ENCODE results near the gene GRAMD1A. TPM values are rescaled to one million over a fixed set of nuclear protein-coding genes. Genes with fewer than 3 reads are reported as not detected.

Gene GRAMD1A
- total RNA-seq, 1 donor from 2014 or later: 67.4 TPM

- H3K9me3 ChIP-seq (ENCODE audit: insufficient read depth, low read depth, low read length): peaks cover 38% of the 10 kb centered on the region
- peak overlapping the region; percentile 54 for H3K4me3 Mint-ChIP-seq (ENCODE audit: unreplicated experiment)
- peak overlapping the region; percentile 87 for H3K4me2 ChIP-seq (ENCODE audit: low read length)
- peaks cover 48% of the 10 kb centered on the region for H3K9me3 Mint-ChIP-seq (ENCODE audit: unreplicated experiment)
- peak overlapping the region; percentile 45 for H3K27ac ChIP-seq (ENCODE audit: low read depth, low read length)
- TF ChIP-seq EZH2 (IDR thresholded peaks at IDR 0.05; ENCODE audit: insufficient read depth, low read length): no peak
- TF ChIP-seq CTCF (IDR thresholded peaks at IDR 0.05; ENCODE audit: insufficient read depth, low read depth, low read length): no peak
- FAIRE-seq: peak; percentile 62
- H3K4me1 Mint-ChIP-seq (ENCODE audit: low read depth, unreplicated experiment): peaks cover 24% of the 10 kb centered on the region
- H3K27me3 Mint-ChIP-seq (ENCODE audit: low read depth, unreplicated experiment): no peaks in the 10 kb centered on the region
- H3K27ac Mint-ChIP-seq (ENCODE audit: unreplicated experiment): no peak overlapping the region
- peak overlapping the region; percentile 14 for H3K4me3 ChIP-seq (ENCODE audit: insufficient read depth, low read depth, low read length)
- H3K9ac ChIP-seq (ENCODE audit: low read length): no peak overlapping the region
- peak; percentile 93 for DNase-seq (ENCODE audit: low read depth)
- H3K79me2 ChIP-seq (ENCODE audit: insufficient read depth, low read length): peaks cover 21% of the 10 kb centered on the region
- H3K27me3 ChIP-seq (ENCODE audit: insufficient read depth, low read length): no peaks in the 10 kb centered on the region
- peaks cover 54% of the 10 kb centered on the region for H3K36me3 Mint-ChIP-seq (ENCODE audit: low read depth, unreplicated experiment)
- H2AFZ ChIP-seq (ENCODE audit: low read depth, low read length): no peak overlapping the region
- H4K20me1 ChIP-seq (ENCODE audit: insufficient read depth, low read length): peaks cover 16% of the 10 kb centered on the region
- H3K4me1 ChIP-seq (ENCODE audit: insufficient read depth, low read length): peaks cover 31% of the 10 kb centered on the region
- H3K36me3 ChIP-seq (ENCODE audit: insufficient read depth, low read length): peaks cover 26% of the 10 kb centered on the region
Measured at GRCh38 chr19:34960103-34960805, 39.9 kb upstream of the GRAMD1A start.

- Mint-ChIP-seq H3K27me3 (ENCODE audit: low read depth, unreplicated experiment) (no peaks in the 10 kb centered on the region), H3K9me3 (ENCODE audit: unreplicated experiment) (peaks cover 43% of the 10 kb centered on the region), H3K4me1 (ENCODE audit: low read depth, unreplicated experiment) (peaks cover 24% of the 10 kb centered on the region), H3K36me3 (ENCODE audit: low read depth, unreplicated experiment) (peaks cover 46% of the 10 kb centered on the region), H3K4me3 (ENCODE audit: unreplicated experiment) (no peak overlapping the region), H3K27ac (ENCODE audit: unreplicated experiment) (no peak overlapping the region)
- peak overlapping the region; percentile 16 for H3K27ac ChIP-seq (ENCODE audit: low read depth, low read length)
- peaks cover 21% of the 10 kb centered on the region for H3K79me2 ChIP-seq (ENCODE audit: insufficient read depth, low read length)
- FAIRE-seq: no peak
- DNase-seq (ENCODE audit: low read depth): no peak
- H4K20me1 ChIP-seq (ENCODE audit: insufficient read depth, low read length): peaks cover 16% of the 10 kb centered on the region
- peaks cover 31% of the 10 kb centered on the region for H3K4me1 ChIP-seq (ENCODE audit: insufficient read depth, low read length)
- H2AFZ ChIP-seq (ENCODE audit: low read depth, low read length): no peak overlapping the region
- TF ChIP-seq CTCF (IDR thresholded peaks at IDR 0.05; ENCODE audit: insufficient read depth, low read depth, low read length) (no peak), EZH2 (IDR thresholded peaks at IDR 0.05; ENCODE audit: insufficient read depth, low read length) (no peak)
- H3K27me3 ChIP-seq (ENCODE audit: insufficient read depth, low read length): no peaks in the 10 kb centered on the region
- H3K9me3 ChIP-seq (ENCODE audit: insufficient read depth, low read depth, low read length): peaks cover 38% of the 10 kb centered on the region
- no peak overlapping the region for H3K9ac ChIP-seq (ENCODE audit: low read length)
- peak overlapping the region; percentile 14 for H3K4me3 ChIP-seq (ENCODE audit: insufficient read depth, low read depth, low read length)
- peak overlapping the region; percentile 87 for H3K4me2 ChIP-seq (ENCODE audit: low read length)
- H3K36me3 ChIP-seq (ENCODE audit: insufficient read depth, low read length): peaks cover 26% of the 10 kb centered on the region
Measured at GRCh38 chr19:34960940-34961679, 39.0 kb upstream of the GRAMD1A start.

All from astrocyte (in vitro differentiated cells and primary cell).